OCI-LY3 (cell line): ENCODE data around the gene UQCC3.

Experiments used
- H2AFZ ChIP-seq: fragments of 200-600, 300-600 bp; shearing (Covaris generic); 2 replicates; pipeline ENCODE4 v1.6.0; 2014; ENCODE audit warnings: antibody characterized with exemption, low read depth, low read length
- H3K27ac ChIP-seq: fragments of 200-600, 300-600 bp; sonication (generic); 2 replicates; pipeline ENCODE4 v1.5.1; 2014; ENCODE audit warnings: mild to moderate bottlenecking, low read length, moderate library complexity, mixed read lengths
- H3K27me3 ChIP-seq: fragments of 200-600, 300-600 bp; sonication (generic); 2 replicates; pipeline ENCODE4 v1.6.1; 2014; ENCODE audit warnings: low read depth, low read length, mixed read lengths
- H3K36me3 ChIP-seq: fragments of 200-600, 300-600 bp; sonication (generic); replicated peaks from 2 replicates; pipeline ENCODE3; 2014; ENCODE audit warnings: low read depth, low read length, mixed read lengths
- H3K4me1 ChIP-seq: fragments of 300-600, 200-600 bp; sonication (generic); 2 replicates; pipeline ENCODE4 v1.6.1; 2014; ENCODE audit warnings: low read length, mixed read lengths
- H3K4me2 ChIP-seq: fragments of 200-600, 300-600 bp; sonication (generic); 2 replicates; pipeline ENCODE4 v1.6.1; 2014; ENCODE audit warnings: low read length, mixed read lengths
- H3K4me3 ChIP-seq: fragments of 300-600, 200-600 bp; sonication (generic); 2 replicates; pipeline ENCODE4 v1.5.1; 2014; ENCODE audit warnings: antibody characterized with exemption, mild to moderate bottlenecking, low read length, moderate library complexity
- H3K79me2 ChIP-seq: fragments of 300-600, 200-600 bp; shearing (Covaris generic); 2 replicates; pipeline ENCODE4 v1.6.1; 2014; ENCODE audit warnings: mild to moderate bottlenecking, low read length, mixed read lengths
- H3K9ac ChIP-seq: fragments of 300-600, 200-600 bp; shearing (Covaris generic); 2 replicates; pipeline ENCODE4 v1.6.0; 2014; ENCODE audit warnings: mild to moderate bottlenecking, low read length, moderate library complexity
- H3K9me3 ChIP-seq: fragments of 200-600, 300-600 bp; shearing (Covaris generic); 2 replicates; pipeline ENCODE4 v1.6.1; 2014; ENCODE audit warnings: low read length, mixed read lengths; ENCODE audit not compliant: insufficient read depth
- H4K20me1 ChIP-seq: fragments of 200-600, 300-600 bp; sonication (generic); 2 replicates; pipeline ENCODE4 v1.6.1; 2016; ENCODE audit warnings: low read length, mixed read lengths; ENCODE audit not compliant: insufficient read depth
- CTCF ChIP-seq: fragments of 200-600, 300-600 bp; sonication (generic); IDR thresholded peaks from 2 replicates; pipeline ENCODE4 v1.5.1; 2014; ENCODE audit warnings: antibody characterized with exemption, low read length, low read depth
- EZH2phosphoT487 ChIP-seq: fragments of 200-600 bp; shearing (Covaris generic); IDR thresholded peaks from 2 replicates; pipeline ENCODE4 v1.6.1; 2018; ENCODE audit warnings: antibody characterized with exemption, mixed run types, low read depth

UQCC3 gene

GRCh38 chr11:62666259-62666926 is 5.1 kb upstream of the UQCC3 start:
- Histone ChIP-seq H2AFZ (no peak overlapping the region), H3K36me3 (peaks cover 35% of the 10 kb centered on the region), H3K79me2 (peaks cover 72% of the 10 kb centered on the region), H3K4me1 (peaks cover 23% of the 10 kb centered on the region), H3K9ac (peak overlapping the region; percentile 95), H4K20me1 (no peaks in the 10 kb centered on the region), H3K9me3 (no peaks in the 10 kb centered on the region), H3K4me3 (peak overlapping the region; percentile 88), H3K27me3 (no peaks in the 10 kb centered on the region), H3K4me2 (peak overlapping the region; percentile 90), H3K27ac (peak overlapping the region; percentile 85)
- TF ChIP-seq CTCF (no peak), EZH2phosphoT487 (no peak)

GRCh38 chr11:62667460-62667859 is 4.0 kb upstream of the UQCC3 start:
- Histone ChIP-seq H3K79me2 (peaks cover 83% of the 10 kb centered on the region), H2AFZ (no peak overlapping the region), H3K36me3 (peaks cover 34% of the 10 kb centered on the region), H3K9ac (peak overlapping the region; percentile 95), H3K4me2 (peak overlapping the region; percentile 90), H3K27ac (peak overlapping the region; percentile 85), H3K9me3 (no peaks in the 10 kb centered on the region), H3K4me1 (peaks cover 25% of the 10 kb centered on the region), H4K20me1 (no peaks in the 10 kb centered on the region), H3K4me3 (peak overlapping the region; percentile 88), H3K27me3 (no peaks in the 10 kb centered on the region)
- no peak for TF ChIP-seq EZH2phosphoT487
- no peak for TF ChIP-seq CTCF

GRCh38 chr11:62669420-62670161 is 1.9 kb upstream of the UQCC3 start:
- H3K9me3 ChIP-seq, result no peaks in the 10 kb centered on the region
- H4K20me1 ChIP-seq, result no peaks in the 10 kb centered on the region
- H3K79me2 ChIP-seq, result peaks cover 86% of the 10 kb centered on the region
- H3K4me1 ChIP-seq, result peaks cover 32% of the 10 kb centered on the region
- H3K36me3 ChIP-seq, result peaks cover 38% of the 10 kb centered on the region
- no peak overlapping the region for H2AFZ ChIP-seq
- H3K27ac ChIP-seq, result peak overlapping the region; percentile 16; the same call in 1 of the 2 replicates
- no peak overlapping the region for H3K4me3 ChIP-seq
- no peak for TF ChIP-seq EZH2phosphoT487
- no peak for TF ChIP-seq CTCF
- no peaks in the 10 kb centered on the region for H3K27me3 ChIP-seq
- no peak overlapping the region for H3K9ac ChIP-seq
- H3K4me2 ChIP-seq, result no peak overlapping the region

- Histone ChIP-seq H3K79me2 (peaks cover 75% of the 10 kb centered on the region), H3K4me3 (peak overlapping the region; percentile 86), H3K4me1 (peaks cover 32% of the 10 kb centered on the region), H2AFZ (peak overlapping the region; percentile 74), H3K4me2 (peak overlapping the region; percentile 85), H4K20me1 (no peaks in the 10 kb centered on the region), H3K27me3 (no peaks in the 10 kb centered on the region), H3K27ac (peak overlapping the region; percentile 76), H3K9ac (peak overlapping the region; percentile 85), H3K9me3 (no peaks in the 10 kb centered on the region), H3K36me3 (peaks cover 32% of the 10 kb centered on the region)
- TF ChIP-seq CTCF, result no peak
- no peak for TF ChIP-seq EZH2phosphoT487
These were observed 251 bp upstream of the UQCC3 start for GRCh38 chr11:62671236-62671607.
